IPS DF 4.7 (cell line): ENCODE data around the gene STARD13.

Experiments used
- DNase-seq: peaks from one replicate; pipeline ENCODE4 v3.0.0-alpha.2; 2013; ENCODE audit warnings: low spot score; ENCODE audit errors: extremely low read depth

Gene STARD13

GRCh38 chr13:33116321-33117010, 169.1 kb downstream of the STARD13 start:
- no peak for DNase-seq

- DNase-seq = no peak
Observed at GRCh38 chr13:33115274-33115673, 170.3 kb downstream of the STARD13 start.

GRCh38 chr13:33114146-33114545, 171.4 kb downstream of the STARD13 start:
- DNase-seq = no peak

- no peak for DNase-seq
Observed at GRCh38 chr13:33112766-33113165, 172.8 kb downstream of the STARD13 start.

GRCh38 chr13:33111414-33112110, 174.0 kb downstream of the STARD13 start:
- no peak for DNase-seq

- DNase-seq = no peak
Observed at GRCh38 chr13:33110713-33111413, 174.7 kb downstream of the STARD13 start.

GRCh38 chr13:33110386-33110712, 175.2 kb downstream of the STARD13 start:
- DNase-seq = no peak

- peak; percentile 41 for DNase-seq
Observed at GRCh38 chr13:33109801-33110200, 175.8 kb downstream of the STARD13 start.

GRCh38 chr13:33109271-33109697, 176.3 kb downstream of the STARD13 start:
- DNase-seq = no peak

- no peak for DNase-seq
Observed at GRCh38 chr13:33108620-33109019, 176.9 kb downstream of the STARD13 start.

- DNase-seq = no peak
Observed at GRCh38 chr13:33107361-33107760, 178.2 kb downstream of the STARD13 start.

- DNase-seq = no peak
Observed at GRCh38 chr13:33106656-33107360, 178.7 kb downstream of the STARD13 start.

GRCh38 chr13:33105387-33106005, 180.1 kb downstream of the STARD13 start:
- DNase-seq = no peak

- no peak for DNase-seq
Observed at GRCh38 chr13:33103457-33103856, 182.1 kb downstream of the STARD13 start.

- no peak for DNase-seq
Observed at GRCh38 chr13:33101835-33102234, 183.7 kb downstream of the STARD13 start.

- DNase-seq = no peak
Observed at GRCh38 chr13:33100886-33101285, 184.7 kb downstream of the STARD13 start.

GRCh38 chr13:33099860-33100259, 185.7 kb downstream of the STARD13 start:
- no peak for DNase-seq

- DNase-seq = no peak
Observed at GRCh38 chr13:33096886-33097605, 188.5 kb downstream of the STARD13 start.

- no peak for DNase-seq
Observed at GRCh38 chr13:33092073-33092987, 193.2 kb downstream of the STARD13 start.

- DNase-seq = no peak
Observed at GRCh38 chr13:33091415-33091774, 194.2 kb downstream of the STARD13 start.
